Psoas muscle (tissue), 8 donors: ENCODE measurements around the gene MICAL3. TPM values are rescaled to one million over a fixed set of nuclear protein-coding genes. Genes with fewer than 3 reads are reported as not detected.

Source experiments
- ATAC-seq, 4 donors: fragments of 200-7000 bp; cut with Tn5 transposase; one replicate each; pipeline ENCODE4 v1.9.1; 2020; ENCODE audit warnings: moderate library complexity in 3 of 4, mild to moderate bottlenecking in 2 of 4
- DNase-seq, 2 donors: peaks; one replicate each; pipeline ENCODE4 v3.0.0-alpha.2; 2020
- H3K27ac ChIP-seq: fragments of 200-600 bp; one replicate; pipeline ENCODE4 v1.8.0; 2022
- H3K27me3 ChIP-seq, 3 donors: fragments of 200-600 bp in 1 of 3; one replicate each; pipeline versions ENCODE4 v1.6.1 to v1.8.0; 2013 to 2022; ENCODE audit warnings: low read length in 2 of 3, mild to moderate bottlenecking in 2 of 3, moderate library complexity in 1 of 3; ENCODE audit not compliant: insufficient read depth in 3 of 3
- H3K36me3 ChIP-seq, 2 donors: fragments of 200-600 bp in 1 of 2; one replicate each; pipeline versions ENCODE4 v1.6.1 to v1.8.0; 2013 to 2022; ENCODE audit warnings: low read depth in 1 of 2, mild to moderate bottlenecking in 1 of 2, moderate library complexity in 1 of 2; ENCODE audit not compliant: insufficient read depth in 1 of 2
- H3K4me1 ChIP-seq: fragments of 200-600 bp; one replicate; pipeline ENCODE4 v1.8.0; 2022
- H3K4me3 ChIP-seq: fragments of 200-600 bp; one replicate; pipeline ENCODE4 v1.8.0; 2022; ENCODE audit warnings: mild to moderate bottlenecking
- H3K9me3 ChIP-seq: fragments of 200-600 bp; one replicate; pipeline ENCODE4 v1.8.0; 2022
- CTCF ChIP-seq: fragments of 200-600 bp; IDR thresholded peaks from one replicate; pipeline ENCODE4 v1.8.0; 2022; ENCODE audit warnings: antibody characterized with exemption
- WGBS, 3 donors: extraction: QIAGEN DNeasy Blood & Tissue Kit; methylation state at CpG; one replicate each; pipeline versions ENCODE4 v1.1.6 to v1.1.7; 2013; 5-methylcytosine and 5-hydroxymethylcytosine counted together
- intact Hi-C, 2 donors: fragments of 100-400 bp; cut with DNase I; formaldehyde crosslinking; loops; one replicate each; pipeline versions ENCODE4 v1.11.0 to v1.14.2; 2022
- polyA plus RNA-seq, 3 donors: library from polyadenylated mRNA; stranded (reverse); fragments of 200-250 nt; gene quantifications; one replicate each; pipeline ENCODE4 v1.2.3, GENCODE V29; 2013
- total RNA-seq, 4 donors: library from RNA; stranded (reverse); fragmentation: NEBNext Ultra II Directional in 2 of 4; extraction: Animal tissue kit (Norgen Biotek cat#: 25700) in 2 of 4; gene quantifications; one replicate each; pipeline versions ENCODE4 v1.2.1 to v1.2.4, GENCODE V29; 2021 to 2023
- donor health status: healthy with polysubstance abuse.
- donor health status: DM: no; HTN: no; CAD: no; lungs with moderate emphysema.
- donor health status: Bipolar disorder and iron deficiency.
- donor health status: healthy.
- donor health status: DM: yes; HTN: yes; CAD: no.
- donor health status: DM: no; HTN: no; CAD: no.
- donor health status: DM: no; HTN: no; CAD: no.
- donor health status: DM: yes; HTN: yes; CAD: no.

The MICAL3 gene
- total and polyA plus RNA-seq, 7 donors = 2.1 to 38.3 (median 15.5) TPM

- Histone ChIP-seq H3K27me3 (no peaks in the 10 kb centered on the region), H3K27ac (peak overlapping the region; percentile 76), H3K36me3 (no peaks in the 10 kb centered on the region), H3K4me1 (peaks cover 78% of the 10 kb centered on the region), H3K9me3 (no peaks in the 10 kb centered on the region), H3K4me3 (no peak overlapping the region)
- ATAC-seq (peak in 2 of 4 donors; percentile 26 to 42), DNase-seq (peak in 1 of 2 donors; percentile 73)
- 81 to 88% (median 84%) methylated on average over 6 of the region's 6 CpGs for WGBS, 3 donors
- TF ChIP-seq CTCF = no peak
- intact Hi-C loops = no loop called here
Observed at GRCh38 chr22:17917490-17917983, 106.8 kb downstream of the MICAL3 start.

- peak overlapping the region; percentile 76 for H3K27ac ChIP-seq
- TF ChIP-seq CTCF = no peak
- peaks cover 80% of the 10 kb centered on the region for H3K4me1 ChIP-seq
- no peaks in the 10 kb centered on the region for H3K9me3 ChIP-seq
- no peak for ATAC-seq
- no peaks in the 10 kb centered on the region for H3K36me3 ChIP-seq
- 79 to 82% (median 79%) methylated on average over 13 of the region's 13 CpGs for WGBS, 3 donors
- no peak for DNase-seq
- no peak overlapping the region for H3K4me3 ChIP-seq
- H3K27me3 ChIP-seq = no peaks in the 10 kb centered on the region
- intact Hi-C loops = no loop called here
Observed at GRCh38 chr22:17916226-17916889, 108.0 kb downstream of the MICAL3 start.

GRCh38 chr22:17915676-17916075 is 108.7 kb downstream of the MICAL3 start:
- intact Hi-C loops = no loop called here
- DNase-seq = no peak
- no peak for TF ChIP-seq CTCF
- Histone ChIP-seq H3K36me3 (no peaks in the 10 kb centered on the region), H3K27ac (peak overlapping the region; percentile 94), H3K4me3 (no peak overlapping the region), H3K9me3 (no peaks in the 10 kb centered on the region), H3K4me1 (peaks cover 78% of the 10 kb centered on the region), H3K27me3 (no peaks in the 10 kb centered on the region)
- no peak for ATAC-seq
- WGBS, 3 donors = 45 to 60% (median 57%) methylated on average over 6 to 7 of the region's 7 CpGs

GRCh38 chr22:17915188-17915587 is 109.2 kb downstream of the MICAL3 start:
- Histone ChIP-seq H3K36me3 (no peaks in the 10 kb centered on the region), H3K27me3 (no peaks in the 10 kb centered on the region), H3K4me1 (peaks cover 78% of the 10 kb centered on the region), H3K27ac (peak overlapping the region; percentile 94), H3K4me3 (no peak overlapping the region), H3K9me3 (no peaks in the 10 kb centered on the region)
- intact Hi-C loops = no loop called here
- 38 to 58% (median 43%) methylated on average over 10 of the region's 10 CpGs for WGBS, 3 donors
- DNase-seq (no peak), ATAC-seq (peak in 1 of 4 donors; percentile 4)
- no peak for TF ChIP-seq CTCF
